GM23338 (cell line): ENCODE data around the gene NID2.

Source experiments
- CREB1 ChIP-seq: fragments of 250-450 bp; sonication (Bioruptor Pico); IDR thresholded peaks from 2 replicates; pipeline ENCODE4 v1.5.0; 2020; ENCODE audit warnings: low read depth, mild to moderate bottlenecking, moderate library complexity
- CTCF ChIP-seq, 2 experiments: fragments of 200-600 bp in 1 of 2; sonication (generic) in 1 of 2; conservative IDR thresholded peaks; 2 replicates each; pipeline versions ENCODE4 v1.5.1 to v1.6.1; 2016 to 2017; ENCODE audit warnings: antibody characterized with exemption in 2 of 2, low read depth in 2 of 2, mild to moderate bottlenecking in 2 of 2, moderate library complexity in 1 of 2
- ETS1 ChIP-seq: IDR thresholded peaks from 2 replicates; pipeline ENCODE4 v1.6.1; 2016; ENCODE audit warnings: antibody characterized with exemption
- EZH2 ChIP-seq: fragments of 200-600 bp; sonication (generic); IDR thresholded peaks from one replicate; pipeline ENCODE4 v1.8.0; 2017; ENCODE audit warnings: antibody characterized with exemption, mild to moderate bottlenecking, low read depth; ENCODE audit not compliant: unreplicated experiment
- EZH2phosphoT487 ChIP-seq: fragments of 200-600 bp; sonication (generic); IDR thresholded peaks from one replicate; pipeline ENCODE4 v1.8.1; 2018; ENCODE audit warnings: antibody characterized with exemption; ENCODE audit not compliant: unreplicated experiment
- JUNB ChIP-seq: IDR thresholded peaks from one replicate; pipeline ENCODE4 v1.6.1; 2016; ENCODE audit warnings: antibody characterized with exemption; ENCODE audit not compliant: unreplicated experiment
- NANOG ChIP-seq: IDR thresholded peaks from 2 replicates; pipeline ENCODE4 v1.6.1; 2016; ENCODE audit warnings: antibody characterized with exemption, borderline replicate concordance
- POLR2AphosphoS5 ChIP-seq: IDR thresholded peaks from 2 replicates; pipeline ENCODE4 v1.6.1; 2016; ENCODE audit warnings: antibody characterized with exemption, low read depth
- REST ChIP-seq: IDR thresholded peaks from one replicate; pipeline ENCODE4 v1.6.1; 2018; ENCODE audit warnings: antibody characterized with exemption; ENCODE audit not compliant: unreplicated experiment
- ZNF331 ChIP-seq: fragments of 250-450 bp; sonication (Bioruptor Pico); IDR thresholded peaks from 2 replicates; pipeline ENCODE4 v1.5.0; 2020; ENCODE audit warnings: low read depth, mild to moderate bottlenecking, moderate library complexity

- TF ChIP-seq POLR2AphosphoS5 (no peak), CTCF (conservative IDR thresholded peaks at IDR 0.05; ENCODE audit: low read depth in 2 of 2) (no peak), ETS1 (no peak), EZH2 (no peak), EZH2phosphoT487 (no peak), CREB1 (no peak), JUNB (no peak), REST (no peak), NANOG (no peak), ZNF331 (CRISPR knock-in tag) (no peak)
Measured at GRCh38 chr14:52095336-52095735, 26.5 kb upstream of the NID2 start.
